C4-2B (cell line): ENCODE data around the gene CD19.

Source experiments
- CTCF ChIP-seq: fragments of 450-650 bp; conservative IDR thresholded peaks from 2 replicates; pipeline ENCODE4 v1.5.1; 2017; ENCODE audit warnings: mild to moderate bottlenecking
- ZFX ChIP-seq: fragments of 450-650 bp; IDR thresholded peaks from 2 replicates; pipeline ENCODE4 v1.6.1; 2017

- TF ChIP-seq CTCF (no peak), ZFX (no peak)
Observed at GRCh38 chr16:28898942-28899341, 32.8 kb upstream of the CD19 start.
